Suprapubic skin (tissue), 4 donors: ENCODE data around the gene ZEB2. TPM values are rescaled to one million over a fixed set of nuclear protein-coding genes. Genes with fewer than 3 reads are reported as not detected.

Experiments used
- DNase-seq, 2 donors: peaks; one replicate each; pipeline ENCODE4 v3.0.0-alpha.2; 2019; ENCODE audit warnings: low spot score in 2 of 2
- H3K27ac ChIP-seq: fragments of 200-600 bp; sonication (generic); one replicate; pipeline ENCODE4 v1.5.1; 2019
- H3K27me3 ChIP-seq: fragments of 200-600 bp; sonication (generic); one replicate; pipeline ENCODE4 v1.5.1; 2019
- H3K36me3 ChIP-seq: fragments of 200-600 bp; sonication (generic); one replicate; pipeline ENCODE4 v1.5.1; 2019
- H3K4me1 ChIP-seq: fragments of 200-600 bp; sonication (generic); one replicate; pipeline ENCODE4 v1.5.1; 2019
- H3K4me3 ChIP-seq: fragments of 200-600 bp; sonication (generic); one replicate; pipeline ENCODE4 v1.5.1; 2019; ENCODE audit warnings: mild to moderate bottlenecking
- H3K9me3 ChIP-seq: fragments of 200-600 bp; sonication (generic); one replicate; pipeline ENCODE4 v1.5.1; 2019
- CTCF ChIP-seq, 2 donors: fragments of 200-600 bp in 1 of 2; fragments of 450-650 bp in 1 of 2; sonication (generic) in 1 of 2; IDR thresholded peaks; one replicate each; pipeline ENCODE4 v1.5.1; 2016 to 2019; ENCODE audit warnings: antibody characterized with exemption in 2 of 2, mild to moderate bottlenecking in 1 of 2, moderate library complexity in 1 of 2
- EP300 ChIP-seq: sonication (generic); formaldehyde crosslinking; IDR thresholded peaks from one replicate; pipeline ENCODE4 v1.6.1; 2017; ENCODE audit warnings: antibody characterized with exemption
- POLR2A ChIP-seq, 2 donors: fragments of 450-650 bp; IDR thresholded peaks; one replicate each; pipeline ENCODE4 v1.6.1; 2017; ENCODE audit warnings: antibody characterized with exemption in 2 of 2, mild to moderate bottlenecking in 2 of 2, moderate library complexity in 2 of 2
- POLR2AphosphoS5 ChIP-seq, 3 donors: sonication (generic); formaldehyde crosslinking; IDR thresholded peaks; one replicate each; pipeline ENCODE4 v1.6.1; 2017; ENCODE audit warnings: antibody characterized with exemption in 3 of 3
- WGBS: methylation state at CpG from one replicate; pipeline ENCODE4 v1.1.5; 2018; 5-methylcytosine and 5-hydroxymethylcytosine counted together
- total RNA-seq, 4 donors: library from RNA; depleted of rRNA; stranded (reverse); fragments of >200 nt; gene quantifications; one replicate each; pipeline ENCODE4 v1.1.0, GENCODE V29; 2016

ZEB2 gene
- total RNA-seq, 4 donors from 2014 or later, result 16.3 to 43.7 (median 34.5) TPM

- WGBS, result 58% methylated on average over 4 of the region's 4 CpGs
Measured at GRCh38 chr2:144468823-144469595, 50.9 kb downstream of the ZEB2 start.

GRCh38 chr2:144467502-144468137 lies 52.3 kb downstream of the ZEB2 start:
- H3K4me1 ChIP-seq, result peaks cover 9% of the 10 kb centered on the region
- no peaks in the 10 kb centered on the region for H3K9me3 ChIP-seq
- H3K36me3 ChIP-seq, result no peaks in the 10 kb centered on the region
- no peak for DNase-seq
- H3K4me3 ChIP-seq, result no peak overlapping the region
- 63% methylated on average over 4 of the region's 4 CpGs for WGBS
- no peak overlapping the region for H3K27ac ChIP-seq
- no peak for TF ChIP-seq EP300
- no peak for TF ChIP-seq POLR2AphosphoS5 (IDR thresholded peaks at IDR 0.05)
- TF ChIP-seq POLR2A (IDR thresholded peaks at IDR 0.05), result no peak
- no peak for TF ChIP-seq CTCF (IDR thresholded peaks at IDR 0.05)
- no peaks in the 10 kb centered on the region for H3K27me3 ChIP-seq

More at GRCh38 chr2:144468823-144469595, 50.9 kb downstream of the ZEB2 start:
- Histone ChIP-seq H3K36me3 (no peaks in the 10 kb centered on the region), H3K27me3 (no peaks in the 10 kb centered on the region), H3K4me1 (peaks cover 9% of the 10 kb centered on the region), H3K27ac (no peak overlapping the region), H3K4me3 (no peak overlapping the region), H3K9me3 (no peaks in the 10 kb centered on the region)
- no peak for TF ChIP-seq CTCF (IDR thresholded peaks at IDR 0.05)
- TF ChIP-seq POLR2AphosphoS5 (IDR thresholded peaks at IDR 0.05), result no peak
- TF ChIP-seq POLR2A (IDR thresholded peaks at IDR 0.05), result no peak
- no peak for DNase-seq

- DNase-seq, result no peak
- no peaks in the 10 kb centered on the region for H3K9me3 ChIP-seq
- 68% methylated on average over 10 of the region's 10 CpGs for WGBS
- no peaks in the 10 kb centered on the region for H3K27me3 ChIP-seq
- H3K36me3 ChIP-seq, result no peaks in the 10 kb centered on the region
- no peak overlapping the region for H3K27ac ChIP-seq
- H3K4me1 ChIP-seq, result peaks cover 9% of the 10 kb centered on the region
- H3K4me3 ChIP-seq, result no peak overlapping the region
- TF ChIP-seq POLR2A (IDR thresholded peaks at IDR 0.05) (no peak), EP300 (no peak), POLR2AphosphoS5 (IDR thresholded peaks at IDR 0.05) (no peak), CTCF (IDR thresholded peaks at IDR 0.05) (no peak)
Measured at GRCh38 chr2:144466637-144467036, 53.3 kb downstream of the ZEB2 start.

- Histone ChIP-seq H3K27me3 (no peaks in the 10 kb centered on the region), H3K36me3 (no peaks in the 10 kb centered on the region), H3K4me3 (no peak overlapping the region), H3K9me3 (no peaks in the 10 kb centered on the region), H3K4me1 (peaks cover 6% of the 10 kb centered on the region), H3K27ac (no peak overlapping the region)
- DNase-seq, result no peak
- TF ChIP-seq POLR2A (IDR thresholded peaks at IDR 0.05) (no peak), EP300 (no peak), POLR2AphosphoS5 (IDR thresholded peaks at IDR 0.05) (no peak), CTCF (IDR thresholded peaks at IDR 0.05) (no peak)
- WGBS, result 93% methylated on average over 9 of the region's 9 CpGs
Measured at GRCh38 chr2:144465749-144466148, 54.2 kb downstream of the ZEB2 start.

- H3K27me3 ChIP-seq, result no peaks in the 10 kb centered on the region
- peaks cover 2% of the 10 kb centered on the region for H3K4me1 ChIP-seq
- H3K27ac ChIP-seq, result no peak overlapping the region
- WGBS, result 86% methylated on average over 5 of the region's 5 CpGs
- no peaks in the 10 kb centered on the region for H3K36me3 ChIP-seq
- H3K4me3 ChIP-seq, result no peak overlapping the region
- no peaks in the 10 kb centered on the region for H3K9me3 ChIP-seq
- no peak for DNase-seq
- TF ChIP-seq EP300, result no peak
Measured at GRCh38 chr2:144464730-144465129, 55.2 kb downstream of the ZEB2 start.
